BE2C (cell line): ENCODE data around the gene CSRP3.

Experiments used
- DNase-seq: peaks from one replicate; pipeline ENCODE4 v3.0.0-alpha.2; 2020
- H3K27me3 ChIP-seq: fragments of 250-450 bp; sonication (Bioruptor Pico); 2 replicates; pipeline ENCODE4 v1.5.1; 2020; ENCODE audit warnings: mild to moderate bottlenecking
- H3K36me3 ChIP-seq: fragments of 250-450 bp; sonication (Bioruptor Pico); 2 replicates; pipeline ENCODE4 v1.5.1; 2020; ENCODE audit warnings: mild to moderate bottlenecking
- H3K4me1 ChIP-seq: fragments of 250-450 bp; sonication (Bioruptor Pico); 2 replicates; pipeline ENCODE4 v1.5.1; 2020
- H3K4me3 ChIP-seq: 2 replicates; pipeline ENCODE4 v1.5.1; 2011; ENCODE audit warnings: low read depth, low read length
- H3K9me3 ChIP-seq: fragments of 250-450 bp; sonication (Bioruptor Pico); 2 replicates; pipeline ENCODE4 v1.5.1; 2020
- TF ChIP-seq, protein P1 (sequence below): IDR thresholded peaks from 2 replicates; pipeline ENCODE4 v1.5.1; 2012; ENCODE audit warnings: mild to moderate bottlenecking, low read depth, low read length

CSRP3 gene

GRCh38 chr11:19173964-19174638 is 27.7 kb downstream of the CSRP3 start:
- TF ChIP-seq, protein P1, sequence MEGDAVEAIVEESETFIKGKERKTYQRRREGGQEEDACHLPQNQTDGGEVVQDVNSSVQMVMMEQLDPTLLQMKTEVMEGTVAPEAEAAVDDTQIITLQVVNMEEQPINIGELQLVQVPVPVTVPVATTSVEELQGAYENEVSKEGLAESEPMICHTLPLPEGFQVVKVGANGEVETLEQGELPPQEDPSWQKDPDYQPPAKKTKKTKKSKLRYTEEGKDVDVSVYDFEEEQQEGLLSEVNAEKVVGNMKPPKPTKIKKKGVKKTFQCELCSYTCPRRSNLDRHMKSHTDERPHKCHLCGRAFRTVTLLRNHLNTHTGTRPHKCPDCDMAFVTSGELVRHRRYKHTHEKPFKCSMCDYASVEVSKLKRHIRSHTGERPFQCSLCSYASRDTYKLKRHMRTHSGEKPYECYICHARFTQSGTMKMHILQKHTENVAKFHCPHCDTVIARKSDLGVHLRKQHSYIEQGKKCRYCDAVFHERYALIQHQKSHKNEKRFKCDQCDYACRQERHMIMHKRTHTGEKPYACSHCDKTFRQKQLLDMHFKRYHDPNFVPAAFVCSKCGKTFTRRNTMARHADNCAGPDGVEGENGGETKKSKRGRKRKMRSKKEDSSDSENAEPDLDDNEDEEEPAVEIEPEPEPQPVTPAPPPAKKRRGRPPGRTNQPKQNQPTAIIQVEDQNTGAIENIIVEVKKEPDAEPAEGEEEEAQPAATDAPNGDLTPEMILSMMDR: no peak
- Histone ChIP-seq H3K36me3 (no peaks in the 10 kb centered on the region), H3K27me3 (no peaks in the 10 kb centered on the region), H3K9me3 (no peaks in the 10 kb centered on the region), H3K4me3 (no peak overlapping the region), H3K4me1 (no peaks in the 10 kb centered on the region)
- DNase-seq: no peak

- H3K36me3 ChIP-seq: no peaks in the 10 kb centered on the region
- TF ChIP-seq, protein P1: no peak
- no peak for DNase-seq
- no peak overlapping the region for H3K4me3 ChIP-seq
- no peaks in the 10 kb centered on the region for H3K27me3 ChIP-seq
- no peaks in the 10 kb centered on the region for H3K4me1 ChIP-seq
- no peaks in the 10 kb centered on the region for H3K9me3 ChIP-seq
These were observed 28.6 kb downstream of the CSRP3 start for GRCh38 chr11:19173004-19173689.

DNA sequence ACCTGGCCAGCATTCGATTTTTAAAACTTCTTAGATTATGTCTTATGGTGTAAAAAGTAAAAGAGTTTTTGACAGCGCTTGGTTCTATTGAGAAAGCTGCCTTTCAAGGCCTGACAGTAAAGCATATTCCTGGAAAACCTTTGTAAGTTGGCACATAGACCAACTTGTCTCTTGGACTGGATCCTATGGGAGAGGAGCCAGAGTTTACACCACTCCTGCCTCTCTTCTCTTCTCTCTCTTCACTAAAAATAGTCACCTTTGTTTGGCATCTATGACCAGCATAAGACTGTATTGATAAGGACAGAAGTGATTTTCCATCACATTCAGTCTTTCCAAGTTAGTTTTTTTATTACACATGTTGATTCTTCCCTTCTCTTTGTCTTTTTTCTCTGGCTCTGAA is 33.7 kb downstream of the CSRP3 start:
- Histone ChIP-seq H3K36me3 (no peaks in the 10 kb centered on the region), H3K4me3 (no peak overlapping the region), H3K4me1 (no peaks in the 10 kb centered on the region), H3K27me3 (no peaks in the 10 kb centered on the region), H3K9me3 (no peaks in the 10 kb centered on the region)
- TF ChIP-seq, protein P1: no peak
- no peak for DNase-seq

DNA sequence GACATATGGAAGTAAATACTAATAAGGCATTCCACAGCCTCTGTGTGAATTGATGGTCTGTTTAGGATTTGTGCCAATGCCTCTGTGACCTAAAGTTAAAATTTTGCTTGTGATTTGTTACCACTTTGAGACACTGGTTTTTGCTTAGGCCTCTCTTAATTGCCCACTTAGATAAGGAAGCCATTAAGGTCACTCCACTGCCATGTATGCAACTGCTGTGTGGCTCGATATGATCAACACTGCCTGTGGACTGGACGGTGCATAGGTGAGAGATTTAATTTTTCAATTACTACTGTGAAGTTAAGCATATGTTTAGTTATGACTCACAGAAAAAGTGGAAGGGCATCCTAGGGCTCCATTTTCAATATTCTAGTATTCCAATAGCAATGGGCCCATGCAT is 36.9 kb downstream of the CSRP3 start:
- TF ChIP-seq, protein P1: no peak
- H3K27me3 ChIP-seq: no peaks in the 10 kb centered on the region
- H3K36me3 ChIP-seq: no peaks in the 10 kb centered on the region
- no peak overlapping the region for H3K4me3 ChIP-seq
- peak; percentile 10 for DNase-seq
- H3K9me3 ChIP-seq: no peaks in the 10 kb centered on the region
- no peaks in the 10 kb centered on the region for H3K4me1 ChIP-seq

DNA sequence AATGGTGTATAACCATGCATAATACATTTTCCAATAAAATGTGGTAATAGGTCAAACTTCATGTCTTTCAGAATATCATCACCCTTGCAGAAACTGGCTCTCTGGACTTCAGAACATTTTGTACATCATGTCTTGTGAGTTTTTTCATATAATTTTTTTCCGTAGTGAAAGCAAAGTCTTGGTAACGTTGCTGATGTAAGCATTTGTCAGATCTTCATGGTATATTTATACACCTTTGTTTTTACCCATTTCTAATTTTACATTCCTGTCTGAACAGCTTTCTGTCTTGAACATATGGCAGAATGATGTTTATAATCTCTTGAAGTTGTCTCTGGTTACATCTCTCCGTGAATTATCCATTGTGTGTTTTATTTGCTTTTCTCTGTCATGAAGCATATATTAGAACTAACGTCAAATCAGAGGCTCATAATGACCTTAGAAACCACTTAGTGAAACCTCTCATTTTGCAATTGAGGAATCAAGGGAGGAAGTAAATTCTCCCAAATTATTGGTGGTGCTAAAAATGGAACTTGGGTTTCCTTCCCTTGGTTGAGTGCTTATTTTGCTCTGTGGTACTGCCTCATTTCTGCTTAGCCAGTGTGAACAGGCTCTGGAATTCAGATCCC is 37.4 kb downstream of the CSRP3 start:
- H3K4me1 ChIP-seq: no peaks in the 10 kb centered on the region
- no peak overlapping the region for H3K4me3 ChIP-seq
- no peaks in the 10 kb centered on the region for H3K9me3 ChIP-seq
- DNase-seq: no peak
- no peaks in the 10 kb centered on the region for H3K27me3 ChIP-seq
- TF ChIP-seq, protein P1: no peak
- no peaks in the 10 kb centered on the region for H3K36me3 ChIP-seq

DNA sequence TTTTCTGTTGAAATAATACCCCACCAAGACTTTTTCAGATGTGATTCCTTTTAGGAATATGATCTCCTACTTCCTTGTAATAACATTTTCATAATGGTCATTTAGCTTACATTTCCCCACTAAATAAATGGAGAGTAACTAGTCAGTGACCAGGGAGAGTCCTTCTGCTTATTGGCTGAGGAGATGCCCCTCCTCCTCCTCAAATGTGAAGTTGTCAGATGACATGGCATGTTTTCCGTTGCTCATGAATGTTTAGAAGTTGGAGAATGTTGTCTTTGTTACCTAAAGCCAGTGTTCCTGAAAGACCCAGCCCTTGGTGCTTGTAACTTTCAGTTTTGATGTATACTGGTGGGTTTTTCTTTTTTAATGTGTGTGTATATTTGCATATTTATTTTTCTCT is 38.2 kb downstream of the CSRP3 start:
- Histone ChIP-seq H3K4me1 (no peaks in the 10 kb centered on the region), H3K4me3 (no peak overlapping the region), H3K27me3 (no peaks in the 10 kb centered on the region), H3K9me3 (no peaks in the 10 kb centered on the region), H3K36me3 (no peaks in the 10 kb centered on the region)
- TF ChIP-seq, protein P1: no peak
- DNase-seq: no peak
